HG03097 (cell line): ENCODE measurements around the gene KRT86.

Experiments used
- ATAC-seq: cut with Tn5 transposase; IDR thresholded peaks from one replicate; pipeline ENCODE4 v1.9.1; 2021; ENCODE audit not compliant: unreplicated experiment, low FRiP score

The KRT86 gene

GRCh38 chr12:52274521-52275120, at the start of gene KRT86:
TSS of gene KRT86 (plus strand) at chr12:52274645. CDS start at chr12:52301917, 27,272 bp downstream.
- ATAC-seq = no peak

- ATAC-seq = no peak
Observed at GRCh38 chr12:52225752-52226151, 48.7 kb upstream of the KRT86 start.

- no peak for ATAC-seq
Observed at GRCh38 chr12:52226446-52226845, 48.0 kb upstream of the KRT86 start.

GRCh38 chr12:52227606-52228166, 46.8 kb upstream of the KRT86 start:
- no peak for ATAC-seq

- no peak for ATAC-seq
Observed at GRCh38 chr12:52228366-52228765, 46.1 kb upstream of the KRT86 start.

- no peak for ATAC-seq
Observed at GRCh38 chr12:52228931-52229330, 45.5 kb upstream of the KRT86 start.

GRCh38 chr12:52229836-52230343, 44.6 kb upstream of the KRT86 start:
- ATAC-seq = no peak

GRCh38 chr12:52230364-52231281, 43.8 kb upstream of the KRT86 start:
- no peak for ATAC-seq

- no peak for ATAC-seq
Observed at GRCh38 chr12:52231305-52232202, 42.9 kb upstream of the KRT86 start.

GRCh38 chr12:52232203-52232673, 42.2 kb upstream of the KRT86 start:
- ATAC-seq = no peak

GRCh38 chr12:52232674-52233461, 41.6 kb upstream of the KRT86 start, which contains the start of gene KRT7:
TSS of gene KRT7 (plus strand) at chr12:52233243. CDS start at chr12:52233297, 54 bp downstream.
- ATAC-seq = no peak

GRCh38 chr12:52233462-52234207, 40.8 kb upstream of the KRT86 start:
- no peak for ATAC-seq

GRCh38 chr12:52234223-52234810, 40.1 kb upstream of the KRT86 start:
- ATAC-seq = no peak

GRCh38 chr12:52235001-52235764, 39.3 kb upstream of the KRT86 start:
- ATAC-seq = no peak

GRCh38 chr12:52235822-52236361, 38.6 kb upstream of the KRT86 start:
- no peak for ATAC-seq

- no peak for ATAC-seq
Observed at GRCh38 chr12:52236386-52237050, 37.9 kb upstream of the KRT86 start.
